ENCODE results near the gene HTRA3.

The HTRA3 gene

GRCh38 chr4:8290701-8290970, 21.1 kb downstream of the HTRA3 start:
- H3K27me3 ChIP-seq (ENCODE audit: insufficient read depth, poor library complexity, severe bottlenecking) = no peaks in the 10 kb centered on the region
- no peak overlapping the region for H3K4me3 ChIP-seq (replicated peaks; ENCODE audit: insufficient read depth, low read length)
- TF ChIP-seq CTCF (IDR thresholded peaks at IDR 0.05; ENCODE audit: insufficient read depth, low read length) (no peak), SPI1 (IDR thresholded peaks at IDR 0.05; ENCODE audit: borderline replicate concordance, low read depth) (peak; percentile 28; the same call in 1 of the 2 replicates), POLR2AphosphoS5 (IDR thresholded peaks at IDR 0.05; ENCODE audit: low read depth) (no peak), REST (IDR thresholded peaks at IDR 0.05; ENCODE audit: insufficient replicate concordance, low read depth) (no peak), GABPA (IDR thresholded peaks at IDR 0.05; ENCODE audit: low read depth) (no peak)
- peak in 1 of 2 experiments; percentile 58 for DNase-seq (ENCODE audit: low read depth in 1 of 2, low spot score in 1 of 2)
- no peak overlapping the region for H3K27ac ChIP-seq (replicated peaks)

DNA sequence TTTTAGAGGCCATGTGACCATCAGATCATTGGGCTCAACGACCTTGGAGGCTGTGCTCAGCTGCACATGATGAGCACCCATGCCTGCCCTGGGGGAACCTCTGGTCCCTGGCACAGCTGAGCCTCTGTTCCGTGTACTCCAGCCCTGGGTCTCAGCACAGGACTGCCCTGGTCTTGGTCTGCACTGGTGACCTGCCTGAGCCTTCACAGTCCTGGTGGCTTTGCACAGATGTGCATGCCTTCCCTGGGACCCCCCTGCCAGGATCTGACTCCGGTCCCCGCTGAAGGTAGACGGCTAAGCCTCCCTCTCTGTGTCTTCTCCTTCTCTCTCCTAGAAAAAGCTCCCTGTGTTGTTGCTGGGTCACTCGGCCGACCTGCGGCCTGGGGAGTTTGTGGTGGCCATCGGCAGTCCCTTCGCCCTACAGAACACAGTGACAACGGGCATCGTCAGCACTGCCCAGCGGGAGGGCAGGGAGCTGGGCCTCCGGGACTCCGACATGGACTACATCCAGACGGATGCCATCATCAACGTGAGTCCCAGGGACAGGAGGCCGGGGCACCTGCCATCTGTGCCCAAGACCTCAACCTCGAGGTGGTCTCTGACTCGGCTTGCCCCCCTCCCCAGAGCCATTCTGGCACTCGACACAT, 21.6 kb downstream of the HTRA3 start:
- H3K27ac ChIP-seq (replicated peaks) = no peak overlapping the region
- no peak for TF ChIP-seq POLR2AphosphoS5 (IDR thresholded peaks at IDR 0.05; ENCODE audit: low read depth)
- TF ChIP-seq REST (IDR thresholded peaks at IDR 0.05; ENCODE audit: insufficient replicate concordance, low read depth) = no peak
- TF ChIP-seq SPI1 (IDR thresholded peaks at IDR 0.05; ENCODE audit: borderline replicate concordance, low read depth) = no peak
- no peak for TF ChIP-seq CTCF (IDR thresholded peaks at IDR 0.05; ENCODE audit: insufficient read depth, low read length)
- TF ChIP-seq GABPA (IDR thresholded peaks at IDR 0.05; ENCODE audit: low read depth) = no peak
- no peak for DNase-seq (ENCODE audit: low read depth in 1 of 2, low spot score in 1 of 2)

GRCh38 chr4:8291701-8292477, 22.3 kb downstream of the HTRA3 start:
- TF ChIP-seq GABPA (IDR thresholded peaks at IDR 0.05; ENCODE audit: low read depth) (no peak), SPI1 (IDR thresholded peaks at IDR 0.05; ENCODE audit: borderline replicate concordance, low read depth) (no peak), CTCF (IDR thresholded peaks at IDR 0.05; ENCODE audit: insufficient read depth, low read length) (no peak), REST (IDR thresholded peaks at IDR 0.05; ENCODE audit: insufficient replicate concordance, low read depth) (no peak), POLR2AphosphoS5 (IDR thresholded peaks at IDR 0.05; ENCODE audit: low read depth) (no peak)
- Histone ChIP-seq H3K27me3 (ENCODE audit: insufficient read depth, poor library complexity, severe bottlenecking) (no peaks in the 10 kb centered on the region), H3K4me3 (replicated peaks; ENCODE audit: insufficient read depth, low read length) (no peak overlapping the region), H3K27ac (replicated peaks) (no peak overlapping the region)
- DNase-seq (ENCODE audit: low read depth in 1 of 2, low spot score in 1 of 2) = no peak

More for the DNA sequence above, 21.6 kb downstream of the HTRA3 start:
- H3K4me3 ChIP-seq (replicated peaks; ENCODE audit: insufficient read depth, low read length) = no peak overlapping the region
- no peaks in the 10 kb centered on the region for H3K27me3 ChIP-seq (ENCODE audit: insufficient read depth, poor library complexity, severe bottlenecking)
